ENCODE results near the gene CXXC5.

Gene CXXC5

DNA sequence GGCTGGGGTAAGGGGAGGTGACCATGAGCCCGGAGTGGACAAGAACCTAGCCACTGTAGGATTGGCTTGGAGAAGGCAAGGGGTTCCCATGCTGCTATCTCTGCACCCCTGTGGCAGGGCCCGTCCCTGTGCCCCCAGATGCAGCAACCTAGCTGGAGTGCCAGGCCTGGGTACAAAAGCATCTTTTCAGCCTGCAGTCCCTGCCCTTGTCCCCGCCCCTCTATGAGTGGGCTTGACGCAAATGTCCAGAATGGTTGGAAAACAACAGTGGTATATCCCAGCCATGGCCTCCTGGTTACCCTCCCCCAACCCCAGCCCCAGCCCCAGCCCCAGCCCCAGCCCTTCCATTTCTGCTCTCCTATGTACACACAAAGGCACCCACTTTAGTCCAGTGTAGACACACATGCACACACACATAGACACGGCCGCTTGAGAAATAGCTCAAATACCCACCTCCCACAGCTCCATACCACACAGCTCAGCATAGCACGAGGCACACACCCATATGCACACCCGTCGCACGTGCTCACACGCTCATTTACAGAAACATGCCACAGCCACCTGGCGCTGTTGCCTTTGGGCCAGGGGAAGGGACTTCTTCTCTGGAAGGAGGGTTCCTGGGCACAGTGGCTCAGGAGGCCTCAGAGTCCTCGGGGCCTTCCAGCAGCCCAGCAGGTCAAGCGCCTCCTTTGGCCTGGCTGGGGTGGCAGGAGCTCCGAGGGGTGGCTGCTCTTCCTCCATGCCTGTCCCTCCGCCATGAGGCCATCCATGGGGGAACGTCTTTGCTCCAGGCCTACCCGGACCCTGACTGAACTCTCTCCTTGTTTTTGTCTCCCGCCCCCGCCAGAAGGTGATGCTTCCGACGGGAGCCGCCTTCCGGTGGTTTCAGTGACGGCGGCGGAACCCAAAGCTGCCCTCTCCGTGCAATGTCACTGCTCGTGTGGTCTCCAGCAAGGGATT lies 34.1 kb downstream of the CXXC5 start:
- DNase-seq (ENCODE audit: low read depth): no peak
- no peak for TF ChIP-seq CTCF (IDR thresholded peaks at IDR 0.05; ENCODE audit: low read length, missing control alignments)
- H3K4me3 ChIP-seq (replicated peaks; ENCODE audit: low read depth, low read length): no peak overlapping the region

GRCh38 chr5:139683295-139684271 lies 35.4 kb downstream of the CXXC5 start:
- DNase-seq (ENCODE audit: low read depth): no peak
- TF ChIP-seq CTCF (IDR thresholded peaks at IDR 0.05; ENCODE audit: low read length, missing control alignments): no peak
- H3K4me3 ChIP-seq (replicated peaks; ENCODE audit: low read depth, low read length): no peak overlapping the region

DNA sequence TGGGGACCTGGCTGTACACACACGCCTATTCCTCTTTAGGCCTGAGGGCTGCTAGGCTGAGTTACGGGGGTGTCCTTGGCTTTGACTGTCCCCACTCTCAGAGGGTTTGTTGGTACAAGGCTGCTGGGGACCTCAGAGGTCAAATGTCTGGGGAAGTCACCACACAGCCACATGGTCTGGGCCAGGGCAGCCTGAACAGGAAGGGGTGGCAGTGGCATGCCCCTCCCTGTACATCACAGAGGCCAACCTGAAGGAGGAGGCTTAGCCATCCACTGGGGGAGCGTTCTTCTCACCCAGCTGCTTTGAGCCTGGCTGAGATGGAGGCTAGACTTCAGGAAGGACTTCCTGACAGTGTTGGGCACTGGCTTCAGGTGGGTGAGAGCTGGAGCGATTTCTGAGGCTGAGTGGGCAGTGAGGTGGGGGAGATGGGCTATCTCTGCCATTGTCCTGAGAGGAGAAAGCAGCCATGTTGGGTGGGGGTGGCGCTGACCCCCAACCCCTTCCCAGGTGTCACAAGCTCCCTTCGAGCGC lies 36.3 kb downstream of the CXXC5 start:
- no peak overlapping the region for H3K4me3 ChIP-seq (replicated peaks; ENCODE audit: low read depth, low read length)
- no peak for TF ChIP-seq CTCF (IDR thresholded peaks at IDR 0.05; ENCODE audit: low read length, missing control alignments)
- no peak for DNase-seq (ENCODE audit: low read depth)

DNA sequence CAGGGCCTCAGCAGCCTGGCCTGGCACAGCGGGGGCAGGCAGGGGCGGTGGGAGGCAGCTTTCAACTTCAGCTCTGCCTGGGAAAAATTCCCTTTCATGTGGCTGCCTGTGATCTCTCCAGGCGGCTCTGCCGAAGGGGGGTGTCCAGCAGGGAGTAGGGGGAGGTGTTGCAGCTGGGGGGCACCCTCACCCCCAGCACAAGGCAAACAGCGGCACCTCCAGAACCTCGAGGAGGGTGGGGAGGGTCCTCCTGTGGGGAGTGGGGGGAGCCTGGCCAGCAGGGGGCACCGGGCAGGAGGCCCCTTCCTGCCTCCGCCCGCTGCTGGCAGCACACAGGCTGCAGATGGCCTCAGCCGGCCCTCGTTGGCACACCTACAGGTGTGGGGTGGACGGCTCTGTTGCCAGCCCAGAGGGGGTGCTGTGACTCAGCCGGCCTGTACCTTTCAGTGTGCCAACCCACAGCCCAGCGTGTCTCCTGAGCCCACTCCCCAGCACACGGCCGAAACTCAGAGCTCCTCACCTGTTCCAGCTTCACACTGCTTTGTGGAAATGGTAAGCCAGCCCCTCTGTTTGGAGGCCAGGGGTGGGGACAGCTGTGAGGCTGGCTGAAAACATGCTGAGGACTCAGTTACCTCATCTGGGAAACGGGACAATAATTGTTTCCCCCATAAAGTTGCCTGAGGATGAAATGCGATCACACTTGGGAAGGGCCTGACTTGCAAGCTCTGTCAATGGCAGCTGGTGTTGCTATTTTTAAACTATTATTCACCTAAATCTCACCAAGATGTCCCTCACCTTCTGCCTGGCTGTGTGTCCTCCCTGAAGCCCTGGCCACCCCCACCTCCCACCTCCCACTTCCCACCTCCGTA lies 37.0 kb downstream of the CXXC5 start:
- no peak for TF ChIP-seq CTCF (IDR thresholded peaks at IDR 0.05; ENCODE audit: low read length, missing control alignments)
- H3K4me3 ChIP-seq (replicated peaks; ENCODE audit: low read depth, low read length): no peak overlapping the region
- DNase-seq (ENCODE audit: low read depth): no peak

- TF ChIP-seq CTCF (IDR thresholded peaks at IDR 0.05; ENCODE audit: low read length, missing control alignments): no peak
- DNase-seq (ENCODE audit: low read depth): no peak
- no peak overlapping the region for H3K4me3 ChIP-seq (replicated peaks; ENCODE audit: low read depth, low read length)
Observed at GRCh38 chr5:139685886-139686285, 37.7 kb downstream of the CXXC5 start.

DNA sequence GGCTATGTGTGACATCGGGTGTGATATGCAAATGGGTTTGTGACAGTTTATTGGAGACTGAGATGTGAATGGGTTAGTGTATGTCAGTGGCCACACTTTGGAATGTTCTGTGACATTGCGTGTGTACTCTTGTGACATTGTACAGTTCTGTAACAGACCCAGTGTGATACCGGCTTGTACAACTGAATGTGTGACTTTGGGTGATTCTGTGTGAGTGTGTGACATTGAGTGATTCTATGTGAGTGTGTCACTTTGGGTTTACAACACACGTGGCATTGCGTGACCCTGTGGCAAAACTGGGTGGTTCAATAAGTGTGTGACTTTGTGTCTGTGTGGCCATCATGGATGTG lies 38.2 kb downstream of the CXXC5 start:
- H3K4me3 ChIP-seq (replicated peaks; ENCODE audit: low read depth, low read length): no peak overlapping the region
- DNase-seq (ENCODE audit: low read depth): no peak
- no peak for TF ChIP-seq CTCF (IDR thresholded peaks at IDR 0.05; ENCODE audit: low read length, missing control alignments)

Measured in fibroblast of pulmonary artery (primary cell).